ENCODE measurements around the gene ANAPC7.
"Not testable (repeated sequence)": the region's sequence is repeated elsewhere in the genome, so short reads cannot be mapped to it uniquely, and the experiment has no call there.

Gene ANAPC7

GRCh38 chr12:110431957-110432587 lies 28.6 kb upstream of the ANAPC7 start:
- Mint-ChIP-seq H3K4me1 (no peaks in the 10 kb centered on the region), H3K27me3 (ENCODE audit: low read depth, poor library complexity) (peaks cover 5% of the 10 kb centered on the region), H3K36me3 (ENCODE audit: low read depth) (peaks cover 39% of the 10 kb centered on the region), H3K27ac (no peak overlapping the region), H3K4me3 (no peak overlapping the region), H3K9me3 (no peaks in the 10 kb centered on the region)
- DNase-seq: no peak
- no peak for TF ChIP-seq CTCF (IDR thresholded peaks at IDR 0.05)

- not testable (repeated sequence) for H3K27ac Mint-ChIP-seq; DNase-seq; H3K4me3 Mint-ChIP-seq; H3K9me3 Mint-ChIP-seq; H3K4me1 Mint-ChIP-seq; H3K27me3 Mint-ChIP-seq (ENCODE audit: low read depth, poor library complexity)
- H3K36me3 Mint-ChIP-seq (ENCODE audit: low read depth): peaks cover 15% of the 10 kb centered on the region
These were observed 26.2 kb upstream of the ANAPC7 start for GRCh38 chr12:110429676-110430075.

- Mint-ChIP-seq H3K27ac (no peak overlapping the region), H3K36me3 (ENCODE audit: low read depth) (no peaks in the 10 kb centered on the region), H3K4me1 (peaks cover 15% of the 10 kb centered on the region), H3K27me3 (ENCODE audit: low read depth, poor library complexity) (peaks cover 9% of the 10 kb centered on the region), H3K4me3 (no peak overlapping the region), H3K9me3 (no peaks in the 10 kb centered on the region)
- TF ChIP-seq CTCF (IDR thresholded peaks at IDR 0.05): no peak
- DNase-seq: no peak
These were observed 22.9 kb upstream of the ANAPC7 start for GRCh38 chr12:110426406-110426805.

GRCh38 chr12:110424237-110424636 lies 20.7 kb upstream of the ANAPC7 start:
- Mint-ChIP-seq H3K36me3 (ENCODE audit: low read depth) (no peaks in the 10 kb centered on the region), H3K9me3 (no peaks in the 10 kb centered on the region), H3K4me1 (peaks cover 21% of the 10 kb centered on the region), H3K27me3 (ENCODE audit: low read depth, poor library complexity) (peaks cover 7% of the 10 kb centered on the region), H3K27ac (no peak overlapping the region), H3K4me3 (no peak overlapping the region)
- no peak for DNase-seq
- no peak for TF ChIP-seq CTCF (IDR thresholded peaks at IDR 0.05)

- Mint-ChIP-seq H3K27ac (peak overlapping the region; percentile 49), H3K4me1 (peaks cover 34% of the 10 kb centered on the region)
These were observed 18.2 kb upstream of the ANAPC7 start for GRCh38 chr12:110421701-110422100.

GRCh38 chr12:110421159-110421661 lies 17.7 kb upstream of the ANAPC7 start:
- H3K9me3 Mint-ChIP-seq: no peaks in the 10 kb centered on the region
- H3K27me3 Mint-ChIP-seq (ENCODE audit: low read depth, poor library complexity): peaks cover 7% of the 10 kb centered on the region
- H3K27ac Mint-ChIP-seq: peak overlapping the region; percentile 49
- no peak overlapping the region for H3K4me3 Mint-ChIP-seq
- peaks cover 34% of the 10 kb centered on the region for H3K4me1 Mint-ChIP-seq
- no peak for TF ChIP-seq CTCF (IDR thresholded peaks at IDR 0.05)
- DNase-seq: no peak
- no peaks in the 10 kb centered on the region for H3K36me3 Mint-ChIP-seq (ENCODE audit: low read depth)

More at GRCh38 chr12:110421701-110422100, 18.2 kb upstream of the ANAPC7 start:
- H3K4me3 Mint-ChIP-seq: no peak overlapping the region
- no peak for DNase-seq
- no peaks in the 10 kb centered on the region for H3K36me3 Mint-ChIP-seq (ENCODE audit: low read depth)
- peaks cover 7% of the 10 kb centered on the region for H3K27me3 Mint-ChIP-seq (ENCODE audit: low read depth, poor library complexity)
- no peak for TF ChIP-seq CTCF (IDR thresholded peaks at IDR 0.05)
- no peaks in the 10 kb centered on the region for H3K9me3 Mint-ChIP-seq

GRCh38 chr12:110420644-110421043 lies 17.1 kb upstream of the ANAPC7 start:
- not testable (repeated sequence) for DNase-seq; H3K27me3 Mint-ChIP-seq (ENCODE audit: low read depth, poor library complexity); H3K27ac Mint-ChIP-seq; H3K36me3 Mint-ChIP-seq (ENCODE audit: low read depth); H3K9me3 Mint-ChIP-seq; H3K4me3 Mint-ChIP-seq
- H3K4me1 Mint-ChIP-seq: peaks cover 34% of the 10 kb centered on the region

- not testable (repeated sequence) for H3K27ac Mint-ChIP-seq; H3K9me3 Mint-ChIP-seq; H3K4me3 Mint-ChIP-seq; DNase-seq; H3K36me3 Mint-ChIP-seq (ENCODE audit: low read depth); H3K27me3 Mint-ChIP-seq (ENCODE audit: low read depth, poor library complexity)
- peaks cover 25% of the 10 kb centered on the region for H3K4me1 Mint-ChIP-seq
These were observed 13.6 kb upstream of the ANAPC7 start for GRCh38 chr12:110417113-110417512.

GRCh38 chr12:110410086-110410485 lies 6.6 kb upstream of the ANAPC7 start:
- not testable (repeated sequence) for H3K4me3 Mint-ChIP-seq; DNase-seq; H3K36me3 Mint-ChIP-seq (ENCODE audit: low read depth); H3K4me1 Mint-ChIP-seq; H3K27me3 Mint-ChIP-seq (ENCODE audit: low read depth, poor library complexity); H3K27ac Mint-ChIP-seq; H3K9me3 Mint-ChIP-seq

All from nephron progenitor cell (in vitro differentiated cells).